ENCODE data around the gene MRPL27.

Gene MRPL27

DNA sequence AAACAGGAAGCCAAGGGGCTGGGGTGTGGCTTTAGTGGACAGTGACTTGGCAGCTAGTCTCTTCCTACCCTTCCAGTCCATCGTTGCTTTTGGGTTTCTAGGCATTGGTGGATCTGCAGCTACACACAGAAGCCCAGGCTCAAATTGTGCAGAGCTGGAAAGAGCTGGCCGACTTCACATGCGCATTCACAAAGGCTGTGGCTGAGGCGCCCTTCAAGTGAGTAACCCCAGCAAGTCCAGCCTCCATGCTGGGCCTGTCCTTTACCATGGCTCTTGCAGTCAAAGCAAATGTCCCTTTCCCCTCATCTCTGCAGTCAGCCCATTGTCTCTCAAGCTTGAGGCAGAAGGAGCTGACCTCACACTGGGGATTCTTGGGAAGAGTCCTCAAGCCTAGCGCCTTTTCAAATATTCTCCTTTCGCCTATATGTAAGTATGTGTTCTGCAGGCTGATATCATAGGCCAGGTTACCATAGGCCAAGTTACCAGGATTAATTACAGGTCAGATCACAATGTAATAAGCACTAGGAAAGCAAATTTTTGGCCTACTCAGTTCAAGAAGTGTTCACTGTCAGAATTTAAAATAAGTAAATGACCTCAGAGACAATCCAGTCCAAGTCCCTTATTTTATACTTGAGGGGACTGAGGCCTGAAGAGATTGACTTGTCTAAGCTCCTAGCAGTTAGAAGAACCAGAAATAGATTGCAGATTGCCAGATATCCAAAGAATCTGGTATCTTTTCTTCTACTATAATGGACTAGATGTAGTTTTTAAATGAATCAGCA, 6.6 kb upstream of the MRPL27 start:
- Histone ChIP-seq H3K27ac (ENCODE audit: poor library complexity, severe bottlenecking) (no peak overlapping the region), H3K36me3 (ENCODE audit: low read depth) (peaks cover 89% of the 10 kb centered on the region), H3K9me3 (ENCODE audit: severe bottlenecking) (no peaks in the 10 kb centered on the region), H3K27me3 (ENCODE audit: insufficient read depth, poor library complexity, severe bottlenecking) (no peaks in the 10 kb centered on the region), H3K4me1 (ENCODE audit: insufficient read depth, poor library complexity, severe bottlenecking) (no peaks in the 10 kb centered on the region), H3K4me3 (ENCODE audit: severe bottlenecking) (no peak overlapping the region)
- no peak for DNase-seq (ENCODE audit: low spot score)
- no peak for ATAC-seq (ENCODE audit: low read depth)
- no peak for TF ChIP-seq CTCF (IDR thresholded peaks at IDR 0.05; ENCODE audit: poor library complexity, severe bottlenecking)

DNA sequence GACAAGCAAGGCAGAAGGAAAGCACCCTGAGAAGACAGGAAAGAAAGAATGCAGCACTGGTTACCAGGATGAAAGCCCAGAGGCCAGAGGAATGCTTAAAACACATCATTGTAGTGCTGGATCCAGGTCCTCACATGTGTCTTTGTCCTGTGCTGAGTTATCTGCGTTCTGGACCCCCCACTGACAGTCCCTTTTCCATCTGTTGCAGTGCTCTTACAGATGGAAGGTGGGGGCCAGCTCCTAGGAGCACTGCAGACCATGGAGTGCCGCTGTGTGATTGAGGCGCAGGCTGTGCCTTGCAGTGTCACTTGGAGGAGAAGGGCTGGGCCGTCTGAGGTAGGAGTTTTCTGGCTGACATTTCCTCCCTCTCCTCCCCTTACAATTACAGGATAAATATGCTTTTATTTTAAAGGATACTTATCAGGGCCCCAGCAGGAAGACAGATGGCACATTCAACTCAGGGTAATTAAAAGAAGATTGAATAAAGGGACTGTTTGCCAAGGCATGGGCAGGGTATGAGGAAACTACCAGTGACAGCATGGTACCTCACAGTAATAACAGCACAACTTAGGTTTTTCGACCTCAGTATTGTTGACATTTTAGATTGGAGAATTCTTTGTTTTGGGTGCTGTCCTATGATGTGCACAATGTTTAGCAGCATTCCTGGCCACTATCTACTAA, 3.0 kb upstream of the MRPL27 start:
- peaks cover 13% of the 10 kb centered on the region for H3K4me1 ChIP-seq (ENCODE audit: insufficient read depth, poor library complexity, severe bottlenecking)
- ATAC-seq (ENCODE audit: low read depth), result no peak
- peaks cover 63% of the 10 kb centered on the region for H3K36me3 ChIP-seq (ENCODE audit: low read depth)
- no peak for DNase-seq (ENCODE audit: low spot score)
- no peak overlapping the region for H3K4me3 ChIP-seq (ENCODE audit: severe bottlenecking)
- no peak for TF ChIP-seq CTCF (IDR thresholded peaks at IDR 0.05; ENCODE audit: poor library complexity, severe bottlenecking)
- no peak overlapping the region for H3K27ac ChIP-seq (ENCODE audit: poor library complexity, severe bottlenecking)
- no peaks in the 10 kb centered on the region for H3K9me3 ChIP-seq (ENCODE audit: severe bottlenecking)
- no peaks in the 10 kb centered on the region for H3K27me3 ChIP-seq (ENCODE audit: insufficient read depth, poor library complexity, severe bottlenecking)

- Histone ChIP-seq H3K27me3 (ENCODE audit: insufficient read depth, poor library complexity, severe bottlenecking) (no peaks in the 10 kb centered on the region), H3K9me3 (ENCODE audit: severe bottlenecking) (no peaks in the 10 kb centered on the region), H3K4me3 (ENCODE audit: severe bottlenecking) (peak overlapping the region; percentile 88), H3K27ac (ENCODE audit: poor library complexity, severe bottlenecking) (peak overlapping the region; percentile 75), H3K4me1 (ENCODE audit: insufficient read depth, poor library complexity, severe bottlenecking) (peaks cover 13% of the 10 kb centered on the region), H3K36me3 (ENCODE audit: low read depth) (peaks cover 62% of the 10 kb centered on the region)
- no peak for DNase-seq (ENCODE audit: low spot score)
- TF ChIP-seq CTCF (IDR thresholded peaks at IDR 0.05; ENCODE audit: poor library complexity, severe bottlenecking), result no peak
- no peak for ATAC-seq (ENCODE audit: low read depth)
These were observed 721 bp upstream of the MRPL27 start for GRCh38 chr17:50373705-50374104.

- peak overlapping the region; percentile 88 for H3K4me3 ChIP-seq (ENCODE audit: severe bottlenecking)
- no peak for DNase-seq (ENCODE audit: low spot score)
- no peaks in the 10 kb centered on the region for H3K9me3 ChIP-seq (ENCODE audit: severe bottlenecking)
- H3K27ac ChIP-seq (ENCODE audit: poor library complexity, severe bottlenecking), result peak overlapping the region; percentile 75
- no peak for TF ChIP-seq CTCF (IDR thresholded peaks at IDR 0.05; ENCODE audit: poor library complexity, severe bottlenecking)
- H3K36me3 ChIP-seq (ENCODE audit: low read depth), result peaks cover 66% of the 10 kb centered on the region
- H3K4me1 ChIP-seq (ENCODE audit: insufficient read depth, poor library complexity, severe bottlenecking), result peaks cover 13% of the 10 kb centered on the region
- no peaks in the 10 kb centered on the region for H3K27me3 ChIP-seq (ENCODE audit: insufficient read depth, poor library complexity, severe bottlenecking)
- no peak; the same call in 2 of the 3 replicates for ATAC-seq (ENCODE audit: low read depth)
These were observed 694 bp downstream of the MRPL27 start for GRCh38 chr17:50372222-50372757.

Measured in RWPE2 (cell line).